ENCODE measurements around the gene GINS2. TPM values are rescaled to one million over a fixed set of nuclear protein-coding genes. Genes with fewer than 3 reads are reported as not detected.

The GINS2 gene
- total RNA-seq, 1 donor from 2014 or later = 6.2 TPM

GRCh38 chr16:85640585-85640984, 48.2 kb downstream of the GINS2 start:
- DNase-seq (ENCODE audit: low read depth in 2 of 2) = no peak

- DNase-seq (ENCODE audit: low read depth in 2 of 2) = no peak
These were observed 48.5 kb downstream of the GINS2 start for GRCh38 chr16:85640254-85640558.

- no peak for DNase-seq (ENCODE audit: low read depth in 2 of 2)
These were observed 49.1 kb downstream of the GINS2 start for GRCh38 chr16:85639529-85640253.

- no peak for DNase-seq (ENCODE audit: low read depth in 2 of 2)
These were observed 49.9 kb downstream of the GINS2 start for GRCh38 chr16:85638695-85639409.

- DNase-seq (ENCODE audit: low read depth in 2 of 2) = no peak
These were observed 50.7 kb downstream of the GINS2 start for GRCh38 chr16:85637808-85638647.

- DNase-seq (ENCODE audit: low read depth in 2 of 2) = no peak
These were observed 51.5 kb downstream of the GINS2 start for GRCh38 chr16:85637061-85637807.

GRCh38 chr16:85636234-85636812, 52.4 kb downstream of the GINS2 start:
- no peak for DNase-seq (ENCODE audit: low read depth in 2 of 2)

GRCh38 chr16:85635545-85636140, 53.1 kb downstream of the GINS2 start:
- DNase-seq (ENCODE audit: low read depth in 2 of 2) = no peak

- no peak for DNase-seq (ENCODE audit: low read depth in 2 of 2)
These were observed 53.8 kb downstream of the GINS2 start for GRCh38 chr16:85634747-85635544.

GRCh38 chr16:85633888-85634287, 54.9 kb downstream of the GINS2 start:
- no peak for DNase-seq (ENCODE audit: low read depth in 2 of 2)

GRCh38 chr16:85633438-85633743, 55.4 kb downstream of the GINS2 start:
- no peak for DNase-seq (ENCODE audit: low read depth in 2 of 2)

- DNase-seq (ENCODE audit: low read depth in 2 of 2) = no peak
These were observed 55.9 kb downstream of the GINS2 start for GRCh38 chr16:85632709-85633437.

- no peak for DNase-seq (ENCODE audit: low read depth in 2 of 2)
These were observed 56.9 kb downstream of the GINS2 start for GRCh38 chr16:85631802-85632393.

- no peak for DNase-seq (ENCODE audit: low read depth in 2 of 2)
These were observed 57.5 kb downstream of the GINS2 start for GRCh38 chr16:85631230-85631629.

- DNase-seq (ENCODE audit: low read depth in 2 of 2) = no peak
These were observed 58.9 kb downstream of the GINS2 start for GRCh38 chr16:85629853-85630252.

GRCh38 chr16:85629326-85629725, 59.4 kb downstream of the GINS2 start:
- no peak for DNase-seq (ENCODE audit: low read depth in 2 of 2)

- no peak for DNase-seq (ENCODE audit: low read depth in 2 of 2)
These were observed 60.1 kb downstream of the GINS2 start for GRCh38 chr16:85628645-85629044.

- no peak for DNase-seq (ENCODE audit: low read depth in 2 of 2)
These were observed 60.5 kb downstream of the GINS2 start for GRCh38 chr16:85628265-85628556.

- no peak for DNase-seq (ENCODE audit: low read depth in 2 of 2)
These were observed 61.1 kb downstream of the GINS2 start for GRCh38 chr16:85627526-85628264.

All from dermis microvascular lymphatic vessel endothelial cell (primary cell).